Activated gamma-delta T cell treated with anti-CD3 and anti-CD28 coated beads, Interleukin-2, amount 50 U/mL, for 16 hours (primary cell): ENCODE measurements around the gene CFAP157.

Source experiments
- DNase-seq: peaks from one replicate; pipeline ENCODE4 v3.0.0-alpha.2; 2020; ENCODE audit warnings: low read depth

Gene CFAP157

GRCh38 chr9:127706836-127707241 lies at the start of gene CFAP157:
Gene CFAP157, plus strand, starts transcription at chr9:127706988. Its CDS starts 44 bp downstream, at chr9:127707032.
- no peak for DNase-seq

DNA sequence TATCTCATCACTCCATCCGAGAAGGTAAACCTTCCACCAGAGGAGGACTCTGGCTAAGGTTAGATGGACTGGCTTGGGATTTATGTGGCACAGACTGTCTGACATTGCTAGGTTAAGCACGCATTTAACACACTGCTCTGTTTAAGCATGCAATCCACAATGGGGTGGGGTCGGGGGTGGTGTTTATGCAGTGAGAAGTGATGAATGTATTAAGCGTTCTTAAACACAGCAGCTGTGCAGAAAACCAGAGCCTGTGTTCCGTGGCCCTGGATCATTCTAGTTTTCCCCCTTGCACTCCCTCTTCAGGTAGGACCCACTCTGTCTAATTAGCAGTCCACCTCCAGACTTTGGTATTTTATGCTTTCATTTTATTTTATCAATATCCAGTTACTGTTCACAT lies 48.4 kb upstream of the CFAP157 start:
- DNase-seq: no peak

DNA sequence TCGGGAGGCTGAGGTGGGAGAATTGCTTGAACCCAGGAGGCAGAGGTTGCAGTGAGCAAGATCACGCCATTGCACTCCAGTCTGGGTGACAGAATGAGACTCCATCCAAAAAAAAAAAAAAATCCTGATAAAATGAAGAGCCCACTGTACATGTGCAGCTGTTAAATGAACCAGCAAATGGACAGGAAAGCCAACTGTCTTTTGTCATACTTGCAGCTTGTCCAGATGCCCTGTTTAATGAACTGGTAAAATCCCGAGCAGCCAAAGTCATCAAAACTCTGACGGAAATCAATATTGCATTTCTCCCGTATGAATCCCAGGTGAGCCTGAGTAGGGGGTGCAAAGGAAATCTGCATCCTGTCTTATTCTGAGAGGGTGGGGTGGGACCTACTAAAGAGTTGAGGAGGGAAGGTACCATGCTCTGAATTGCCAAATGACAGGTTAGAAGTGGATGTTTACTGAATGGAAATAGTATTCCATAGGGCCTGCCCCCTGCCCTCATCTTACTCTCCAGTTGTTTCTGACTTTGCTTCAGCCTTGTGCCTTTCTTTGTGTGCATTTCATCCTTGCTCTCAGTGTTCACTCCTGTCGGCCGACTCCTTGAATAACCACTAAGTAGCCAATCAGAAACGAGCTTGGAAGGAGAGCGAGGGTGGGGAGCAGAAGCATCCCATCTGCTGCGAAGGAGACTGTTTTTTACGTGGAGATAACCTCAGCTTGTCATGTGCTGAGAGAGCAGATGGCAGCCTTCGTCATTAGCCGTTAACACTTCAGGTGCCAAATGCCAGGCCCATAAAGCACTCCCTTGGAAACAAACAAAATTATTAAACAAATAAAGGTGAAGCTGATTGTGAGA lies 45.7 kb upstream of the CFAP157 start:
- no peak for DNase-seq

DNA sequence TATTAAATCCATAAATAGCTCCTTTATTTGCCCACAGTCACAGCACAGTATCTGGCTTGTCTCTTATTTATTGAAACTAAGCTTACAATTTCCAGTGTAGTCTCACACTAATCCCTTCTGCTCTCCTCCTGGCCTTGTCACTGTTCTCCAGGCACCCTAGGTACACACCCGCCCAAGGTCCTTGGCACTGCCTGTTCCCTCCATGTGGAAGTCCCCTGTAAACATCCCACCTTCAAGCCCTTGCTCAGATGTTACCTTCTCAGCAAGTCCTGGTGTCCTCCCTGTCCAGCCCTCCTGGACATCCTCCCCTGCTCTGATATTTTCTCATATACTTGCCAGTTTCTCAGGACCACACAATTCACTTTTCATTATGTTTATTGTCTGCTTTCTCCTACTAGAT lies 44.2 kb upstream of the CFAP157 start:
- no peak for DNase-seq

- DNase-seq: no peak
Measured at GRCh38 chr9:127664324-127664677, 42.5 kb upstream of the CFAP157 start.

DNA sequence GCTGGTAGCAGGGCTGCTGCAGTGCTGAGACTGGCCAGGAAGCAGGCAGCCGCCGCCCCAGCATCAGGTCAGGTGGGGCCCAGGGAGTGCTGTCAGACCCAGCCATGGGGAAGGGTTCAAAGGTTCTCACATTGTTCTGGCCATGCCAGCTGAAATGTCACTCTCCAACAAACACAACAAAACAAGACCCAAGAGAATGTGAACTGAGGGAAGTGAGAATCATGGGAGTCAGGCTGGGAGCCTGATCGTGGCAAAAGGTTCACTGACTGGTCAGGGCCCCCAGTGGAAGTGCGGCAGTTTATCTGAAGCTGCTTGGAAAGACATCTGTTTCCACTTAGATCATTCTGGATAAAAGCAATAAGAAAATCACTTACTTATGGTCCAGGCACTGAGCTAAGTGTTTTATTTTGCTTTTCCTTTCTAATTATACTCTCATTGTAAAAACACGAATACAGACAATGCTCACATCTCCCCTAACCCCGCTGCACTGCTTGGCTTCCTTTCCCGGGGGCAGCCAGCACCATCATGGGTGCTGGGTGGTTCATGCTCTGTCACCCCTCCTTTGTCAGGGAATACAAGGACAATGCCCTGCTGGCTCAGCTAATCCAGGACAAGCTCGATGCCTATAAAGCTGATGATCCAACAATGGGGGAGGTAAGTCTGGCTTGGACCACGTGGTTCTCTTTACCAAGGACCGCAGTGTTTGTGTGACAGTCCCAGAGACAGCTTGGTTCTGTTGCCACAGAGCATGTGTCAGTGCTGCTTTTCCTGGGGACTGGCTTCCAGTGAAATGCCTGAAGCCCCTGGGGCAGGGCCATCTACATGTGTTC lies 41.9 kb upstream of the CFAP157 start:
- DNase-seq: no peak

DNA sequence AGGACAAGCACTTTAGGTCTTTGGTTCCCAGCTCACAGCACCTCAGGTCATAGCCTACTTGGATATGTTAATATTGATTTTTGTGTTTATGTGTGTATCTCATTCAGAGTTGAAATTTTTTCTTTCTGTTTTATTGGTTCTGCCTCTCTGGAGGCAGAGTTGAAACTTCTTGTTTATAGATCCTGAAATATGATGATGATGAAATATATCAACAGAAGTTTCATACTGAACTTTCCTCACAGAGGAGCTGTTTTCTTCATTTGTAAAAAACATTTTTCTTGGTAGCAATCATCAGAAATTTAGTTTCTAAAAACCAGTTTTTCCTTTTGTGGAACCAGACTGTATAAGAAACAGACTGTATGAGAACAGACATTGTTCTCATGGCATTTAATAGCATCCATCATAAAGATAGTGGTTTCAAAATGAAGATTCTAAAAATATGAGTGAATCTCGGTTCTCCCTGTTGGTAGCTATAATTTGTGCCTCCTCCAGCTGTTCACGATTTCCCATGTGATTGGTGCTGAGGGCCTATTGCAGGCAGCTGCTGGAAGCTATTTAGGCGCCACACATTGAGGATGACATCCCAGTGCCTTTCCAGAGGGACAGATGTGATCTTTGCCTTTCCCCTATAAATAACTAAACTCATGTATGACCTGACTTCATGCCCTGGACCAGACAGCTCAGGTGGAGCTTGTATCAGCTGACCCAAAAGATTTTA lies 39.5 kb upstream of the CFAP157 start:
- DNase-seq: no peak

DNA sequence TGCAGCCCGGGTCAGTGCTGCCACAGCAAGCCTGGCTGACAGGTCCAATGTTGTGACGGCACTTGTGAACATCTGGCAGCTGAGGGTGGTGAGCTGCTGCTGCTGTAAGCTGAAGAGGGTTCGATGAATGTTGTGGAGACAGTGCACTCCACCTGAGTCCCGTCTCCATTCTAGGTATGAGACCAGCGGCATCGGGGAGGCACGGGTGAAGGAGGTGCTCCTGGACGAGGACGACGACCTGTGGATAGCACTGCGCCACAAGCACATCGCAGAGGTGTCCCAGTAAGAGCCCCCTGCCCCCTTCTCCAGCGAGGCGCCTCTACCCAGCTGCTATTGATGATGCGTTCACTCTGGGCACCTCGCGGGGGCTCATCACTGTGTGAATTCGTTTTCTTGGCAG lies 38.9 kb upstream of the CFAP157 start:
- DNase-seq: no peak

GRCh38 chr9:127673234-127673633 lies 33.6 kb upstream of the CFAP157 start:
- no peak for DNase-seq

DNA sequence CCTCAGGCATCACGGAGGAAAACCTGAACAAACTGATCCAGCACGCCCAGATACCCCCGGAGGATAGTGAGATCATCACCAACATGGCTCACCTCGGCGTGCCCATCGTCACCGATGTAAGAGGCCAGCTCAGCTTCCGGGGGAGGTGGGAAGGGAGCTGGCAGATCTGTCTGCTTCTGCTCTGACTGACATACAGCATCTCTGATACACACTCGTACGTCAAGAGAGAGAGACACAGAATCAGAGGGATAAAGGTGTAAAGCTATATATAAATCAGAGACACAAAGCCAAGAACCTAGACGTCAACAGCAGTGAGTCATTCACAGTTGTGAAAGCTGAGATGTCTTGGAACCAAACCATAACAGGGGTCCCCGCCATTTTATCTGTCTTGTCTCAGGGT lies 30.1 kb upstream of the CFAP157 start:
- no peak for DNase-seq

DNA sequence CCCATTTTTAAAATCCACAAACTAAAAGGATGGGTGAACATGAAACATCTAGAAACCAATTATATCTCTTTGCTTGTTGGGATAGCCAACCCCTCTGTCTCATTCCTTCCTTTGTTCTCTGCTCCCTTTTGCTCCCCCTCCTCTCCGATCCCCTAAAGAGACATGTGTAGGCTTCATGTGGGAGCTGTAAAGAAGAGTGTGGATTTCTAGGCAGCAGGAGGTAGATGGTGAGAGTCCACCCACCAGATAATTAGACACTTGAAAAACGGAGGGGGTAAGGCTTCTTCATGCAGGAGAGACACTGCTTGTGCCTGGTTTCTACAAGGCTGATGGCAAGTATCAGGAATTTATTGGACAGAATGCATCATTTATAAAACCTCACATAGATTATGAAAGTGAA lies 27.3 kb upstream of the CFAP157 start:
- DNase-seq: no peak

DNA sequence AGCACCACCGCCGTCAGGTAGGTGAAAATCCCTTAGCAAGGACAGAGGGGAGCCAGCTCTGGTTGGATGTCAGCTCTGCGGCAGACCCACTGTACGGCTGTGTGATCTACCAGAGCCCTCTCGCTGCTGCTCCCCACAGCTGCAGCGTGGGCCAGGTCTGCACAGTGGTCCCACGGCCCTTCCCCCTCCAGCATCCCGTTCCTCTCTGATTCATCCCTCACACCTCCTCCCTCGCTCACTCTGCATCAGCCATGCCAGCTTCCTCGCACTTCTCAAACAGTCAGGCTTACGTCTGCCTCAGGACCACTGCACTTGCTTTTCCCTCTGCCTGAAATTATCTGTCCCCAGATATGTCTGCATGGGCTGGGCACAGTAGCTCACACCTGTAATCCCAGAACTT lies 26.6 kb upstream of the CFAP157 start:
- no peak for DNase-seq

- DNase-seq: no peak
Measured at GRCh38 chr9:127680846-127681245, 25.9 kb upstream of the CFAP157 start.

DNA sequence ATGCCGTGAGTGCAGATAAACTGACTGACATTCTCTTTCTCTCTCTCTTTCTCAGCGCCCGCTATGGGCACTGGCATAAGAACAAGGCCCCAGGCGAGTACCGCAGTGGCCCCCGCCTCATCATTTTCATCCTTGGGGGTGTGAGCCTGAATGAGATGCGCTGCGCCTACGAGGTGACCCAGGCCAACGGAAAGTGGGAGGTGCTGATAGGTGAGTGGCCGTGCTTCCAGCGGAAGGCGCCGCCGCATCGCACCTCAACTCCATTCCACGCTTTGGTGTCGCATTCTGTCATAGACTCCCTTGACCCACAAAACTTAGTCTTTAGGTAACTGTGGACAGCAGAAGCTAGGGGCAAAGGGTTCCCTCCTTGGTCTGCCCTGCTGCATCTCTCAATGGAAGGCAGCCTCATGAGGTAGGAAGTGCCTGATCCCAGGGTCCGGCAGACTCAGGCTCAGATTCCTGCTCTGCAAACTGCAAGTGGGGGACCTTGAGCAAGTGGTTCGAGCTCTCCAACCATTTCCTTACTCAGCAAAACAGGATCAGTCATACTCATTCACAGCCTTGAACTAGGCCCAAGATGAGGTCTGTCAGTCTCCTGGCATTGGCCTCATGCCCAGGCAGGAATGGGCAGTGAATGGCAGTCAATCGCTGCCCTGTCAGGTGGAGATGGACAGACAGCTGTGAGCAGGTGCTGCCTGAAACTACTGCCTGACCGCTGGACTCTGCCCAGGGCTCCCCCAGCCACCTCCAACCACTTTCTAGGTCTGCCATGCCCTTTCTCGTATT lies 24.2 kb upstream of the CFAP157 start:
- DNase-seq: no peak

GRCh38 chr9:127683723-127684122 lies 23.1 kb upstream of the CFAP157 start:
- no peak for DNase-seq

- DNase-seq: no peak
Measured at GRCh38 chr9:127684576-127684975, 22.2 kb upstream of the CFAP157 start.

DNA sequence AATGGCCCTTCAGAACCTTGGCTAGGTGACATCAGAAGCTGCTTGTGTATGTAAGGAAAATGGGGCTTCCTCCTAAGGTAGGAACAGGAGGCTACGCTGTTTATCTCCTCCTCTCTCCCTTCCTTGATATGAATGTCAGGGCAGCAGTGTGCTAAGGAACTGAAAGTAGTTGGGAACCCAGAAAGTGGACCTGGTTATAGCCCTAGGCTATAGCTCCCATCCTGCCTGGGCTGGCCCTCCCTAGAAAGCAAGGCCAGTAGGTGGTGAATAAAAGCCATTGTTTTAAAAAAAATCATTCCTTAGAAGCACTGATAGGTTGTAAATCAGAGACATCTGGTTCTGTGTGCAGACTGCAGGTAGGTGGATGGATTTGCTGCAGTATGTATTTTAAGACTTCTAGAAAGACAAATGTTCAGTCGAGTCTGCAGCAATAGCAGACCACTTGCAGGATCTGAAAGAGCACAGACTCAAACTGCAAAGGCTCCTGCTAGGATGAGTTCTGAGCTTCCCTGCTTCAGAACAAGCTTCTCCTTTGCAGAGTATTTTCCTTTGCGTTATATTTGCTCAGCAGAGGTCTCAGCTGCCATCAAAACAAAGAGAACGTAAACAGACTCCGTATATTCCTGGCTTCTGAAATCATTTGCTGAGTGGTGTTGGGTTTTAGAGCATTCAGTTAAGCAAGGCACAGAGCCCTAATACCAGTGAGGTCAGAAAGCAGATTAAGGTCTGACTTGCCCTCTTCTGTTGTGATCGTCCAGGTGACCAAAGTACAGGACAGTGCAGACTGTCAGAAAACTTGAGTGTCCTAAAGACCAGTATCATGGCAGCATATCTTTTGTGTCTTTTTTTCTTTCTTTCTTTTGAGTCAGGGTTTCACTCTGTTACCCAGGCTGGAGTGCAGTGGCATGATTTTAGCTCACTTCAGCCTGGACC lies 20.1 kb upstream of the CFAP157 start:
- no peak for DNase-seq

GRCh38 chr9:127689329-127690000 lies 17.3 kb upstream of the CFAP157 start:
- DNase-seq: no peak

DNA sequence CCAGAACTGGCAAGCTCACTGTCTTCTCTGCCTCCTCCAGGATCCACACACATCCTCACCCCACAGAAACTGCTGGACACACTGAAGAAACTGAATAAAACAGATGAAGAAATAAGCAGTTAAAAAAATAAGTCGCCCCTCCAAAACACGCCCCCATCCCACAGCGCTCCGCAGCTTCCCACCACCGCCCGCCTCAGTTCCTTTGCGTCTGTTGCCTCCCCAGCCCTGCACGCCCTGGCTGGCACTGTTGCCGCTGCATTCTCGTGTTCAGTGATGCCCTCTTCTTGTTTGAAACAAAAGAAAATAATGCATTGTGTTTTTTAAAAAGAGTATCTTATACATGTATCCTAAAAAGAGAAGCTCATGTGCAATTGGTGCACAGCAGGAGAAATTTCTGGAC lies 16.1 kb upstream of the CFAP157 start:
- DNase-seq: no peak

- no peak for DNase-seq
Measured at GRCh38 chr9:127692071-127692470, 14.7 kb upstream of the CFAP157 start.
